A549 (cell line): ENCODE measurements around the gene LARP4. TPM values are rescaled to one million over a fixed set of nuclear protein-coding genes. Genes with fewer than 3 reads are reported as not detected.
"Not testable (repeated sequence)": the region's sequence is repeated elsewhere in the genome, so short reads cannot be mapped to it uniquely, and the experiment has no call there.

Experiments
- ATAC-seq, 2 experiments: fragments of 200-7000 bp in 1 of 2; fragments of >200 bp in 1 of 2; cut with Nextera tagmentation in 1 of 2; cut with Tn5 transposase in 1 of 2; 3 replicates each; pipeline versions ENCODE4 v1.8.0 to v1.9.1; 2018 to 2020; ENCODE audit warnings: mild to moderate bottlenecking in 1 of 2, moderate library complexity in 1 of 2
- CTCF ChIA-PET: fragments of 300-600 bp; sonication (Branson Sonifier 250); formaldehyde crosslinking; extraction: SDS; loops from one replicate; lab custom pipeline; 2021; ENCODE audit warnings: antibody characterized with exemption, inconsistent platforms; lab: Yijun Ruan, JAX
- POLR2A ChIA-PET: fragments of 350-600 bp; formaldehyde crosslinking; extraction: SDS; loops from one replicate; lab custom pipeline; 2021; ENCODE audit warnings: antibody characterized with exemption, inconsistent platforms; lab: Yijun Ruan, JAX
- DNase-seq, 2 experiments: peaks; one replicate each; pipeline versions ENCODE4 v3.0.0 to v3.0.0-alpha.2; 2011 to 2016; ENCODE audit warnings: low read depth in 1 of 2, low spot score in 1 of 2
- FAIRE-seq: peaks from 2 replicates; lab custom pipeline; 2011; peaks lifted over from hg19 to GRCh38; lab: Jason Lieb, UNC
- H3K27ac ChIP-seq, 2 experiments: fragments of >200 bp; sonication (Bioruptor Twin); formaldehyde crosslinking; 3 replicates each; pipeline ENCODE4 v1.5.1; 2016 to 2017
- H3K4me1 ChIP-seq: fragments of >200 bp; sonication (Bioruptor Twin); formaldehyde crosslinking; 3 replicates; pipeline ENCODE4 v1.6.1; 2016
- H3K4me2 ChIP-seq: fragments of >200 bp; sonication (Bioruptor Twin); formaldehyde crosslinking; 3 replicates; pipeline ENCODE4 v1.6.1; 2016
- H3K4me3 ChIP-seq: fragments of >200 bp; sonication (Bioruptor Twin); formaldehyde crosslinking; 3 replicates; pipeline ENCODE4 v1.5.1; 2016
- H3K9me3 ChIP-seq: fragments of >200 bp; sonication (Bioruptor Twin); formaldehyde crosslinking; 3 replicates; pipeline ENCODE4 v1.6.1; 2016
- BCL3 ChIP-seq: fragments of >200 bp; sonication (Bioruptor Twin); formaldehyde crosslinking; IDR thresholded peaks from 3 replicates; pipeline ENCODE4 v1.6.1; 2016
- CEBPB ChIP-seq, 2 experiments: fragments of >200 bp in 1 of 2; sonication (Bioruptor Twin) in 1 of 2; formaldehyde crosslinking in 1 of 2; IDR thresholded peaks; 2 replicates each; pipeline ENCODE4 v1.6.1; 2012 to 2016
- CHD2 ChIP-seq: fragments of 150-350 bp; IDR thresholded peaks from 2 replicates; pipeline ENCODE4 v1.6.1; 2014; ENCODE audit warnings: low read length; ENCODE audit not compliant: partially characterized antibody
- ESRRA ChIP-seq: fragments of 150-350 bp; IDR thresholded peaks from 2 replicates; pipeline ENCODE4 v1.6.1; 2014; ENCODE audit warnings: mild to moderate bottlenecking, low read length, borderline replicate concordance
- FOSB ChIP-seq: fragments of 250-450 bp; sonication (Bioruptor Pico); IDR thresholded peaks from 2 replicates; pipeline ENCODE4 v1.5.0; 2020; ENCODE audit warnings: mild to moderate bottlenecking, moderate library complexity
- FOSL2 ChIP-seq, 2 experiments: fragments of 450-650 bp in 1 of 2; fragments of >200 bp in 1 of 2; sonication (Bioruptor Twin) in 1 of 2; formaldehyde crosslinking; IDR thresholded peaks; 2 replicates each; pipeline versions ENCODE4 v1.5.0 to v1.6.1; 2016 to 2020; ENCODE audit warnings: mild to moderate bottlenecking in 1 of 2, moderate library complexity in 1 of 2
- GATA3 ChIP-seq: IDR thresholded peaks from 2 replicates; pipeline ENCODE4 v1.6.1; 2012; ENCODE audit warnings: borderline replicate concordance
- HES2 ChIP-seq: fragments of >200 bp; sonication (Bioruptor Twin); formaldehyde crosslinking; IDR thresholded peaks from 2 replicates; pipeline ENCODE4 v1.6.1; 2016
- HOXA7 ChIP-seq: fragments of 250-450 bp; sonication (Bioruptor Pico); IDR thresholded peaks from 2 replicates; pipeline ENCODE4 v1.5.0; 2020; ENCODE audit warnings: mild to moderate bottlenecking, moderate library complexity
- JUNB ChIP-seq: fragments of >200 bp; sonication (Bioruptor Twin); formaldehyde crosslinking; IDR thresholded peaks from 2 replicates; pipeline ENCODE4 v1.6.1; 2016
- MAFK ChIP-seq: fragments of 450-650 bp; IDR thresholded peaks from 2 replicates; pipeline ENCODE4 v1.6.1; 2014; ENCODE audit not compliant: partially characterized antibody
- MAX ChIP-seq: IDR thresholded peaks from 2 replicates; pipeline ENCODE4 v1.6.1; 2012
- MAZ ChIP-seq: fragments of 150-350 bp; IDR thresholded peaks from 2 replicates; pipeline ENCODE4 v1.6.1; 2014; ENCODE audit warnings: antibody characterized with exemption, low read depth, low read length, borderline replicate concordance
- NPAS2 ChIP-seq: fragments of 250-450 bp; sonication (Bioruptor Pico); IDR thresholded peaks from 2 replicates; pipeline ENCODE4 v1.8.0; 2022; ENCODE audit warnings: mild to moderate bottlenecking, moderate library complexity, borderline replicate concordance
- PBX3 ChIP-seq: IDR thresholded peaks from 2 replicates; pipeline ENCODE4 v1.6.1; 2012
- PHF8 ChIP-seq: fragments of 200-600 bp; sonication (generic); IDR thresholded peaks from 2 replicates; pipeline ENCODE4 v1.6.1; 2016; ENCODE audit warnings: low read depth, mild to moderate bottlenecking, antibody characterized with exemption, moderate library complexity, borderline replicate concordance
- POLR2A ChIP-seq: IDR thresholded peaks from 2 replicates; pipeline ENCODE4 v1.6.1; 2012; ENCODE audit warnings: mild to moderate bottlenecking, low read length
- RCOR1 ChIP-seq: fragments of 150-350 bp; IDR thresholded peaks from 2 replicates; pipeline ENCODE4 v1.6.1; 2014; ENCODE audit warnings: antibody characterized with exemption, low read length, low read depth
- REST ChIP-seq: fragments of 200-600 bp; sonication (generic); IDR thresholded peaks from 2 replicates; pipeline ENCODE4 v1.6.1; 2016; ENCODE audit warnings: antibody characterized with exemption, mild to moderate bottlenecking, moderate library complexity
- RFX5 ChIP-seq: fragments of 450-650 bp; IDR thresholded peaks from 2 replicates; pipeline ENCODE4 v1.7.1; 2014; ENCODE audit warnings: antibody characterized with exemption, mild to moderate bottlenecking, moderate library complexity
- RNF2 ChIP-seq: fragments of 200-600 bp; sonication (generic); IDR thresholded peaks from 2 replicates; pipeline ENCODE4 v1.6.1; 2016; ENCODE audit warnings: low read depth, mild to moderate bottlenecking, antibody characterized with exemption, moderate library complexity, borderline replicate concordance
- ZFP36 ChIP-seq: fragments of 450-650 bp; IDR thresholded peaks from 2 replicates; pipeline ENCODE4 v1.6.1; 2014; ENCODE audit warnings: borderline replicate concordance; ENCODE audit not compliant: partially characterized antibody
- WGBS: methylation state at CpG from one replicate; pipeline ENCODE4 v1.1.6; 2017; ENCODE audit errors: missing lambda C conversion rate; 5-methylcytosine and 5-hydroxymethylcytosine counted together
- polyA plus RNA-seq, 4 experiments: library from polyadenylated mRNA; depleted of rRNA in 3 of 4; stranded (reverse); fragments of >200 nt; fragmentation: RNase III in 1 of 4; extraction: RNeasy Plus Mini Kit Qiagen cat#74134 plus additional on column Dnase treatment in 1 of 4; gene quantifications; 2 replicates in 3 of 4; 3 replicates in 1 of 4; pipeline ENCODE4 v1.2.3, GENCODE V29; 2011 to 2017

The LARP4 gene
- polyA plus RNA-seq, 2 of the 4 experiments (the other 2 are of a cell fraction) = 38.2 to 67.8 TPM

- Histone ChIP-seq H3K4me1 (no peaks in the 10 kb centered on the region), H3K27ac (no peak overlapping the region), H3K4me2 (no peak overlapping the region), H3K4me3 (no peak overlapping the region), H3K9me3 (no peaks in the 10 kb centered on the region)
- DNase-seq (no peak), ATAC-seq (no peak), FAIRE-seq (no peak)
- POLR2A ChIA-PET = no interaction called here
- CTCF ChIA-PET = interaction anchor here (0.6 to 1.1 kb wide), 2 partner anchors 14 to 1234 kb away, joined by 3 read pairs; no protein-coding TSS in a partner anchor
- 70% methylated on average over 5 of the region's 5 CpGs for WGBS
- no peak for TF ChIP-seq MAFK
- TF ChIP-seq MAZ = no peak
- no peak for TF ChIP-seq CEBPB (IDR thresholded peaks at IDR 0.05)
- TF ChIP-seq NPAS2 (CRISPR knock-in tag) = no peak
- no peak for TF ChIP-seq POLR2A
- no peak for TF ChIP-seq JUNB
- no peak for TF ChIP-seq RNF2
- no peak for TF ChIP-seq PBX3
- TF ChIP-seq ZFP36 = no peak
- TF ChIP-seq PHF8 = no peak
- TF ChIP-seq FOSB (CRISPR knock-in tag) = no peak
- TF ChIP-seq MAX = no peak
- no peak for TF ChIP-seq REST
- no peak for TF ChIP-seq FOSL2 (IDR thresholded peaks at IDR 0.05)
- TF ChIP-seq FOSL2 (CRISPR knock-in tag; IDR thresholded peaks at IDR 0.05) = no peak
- TF ChIP-seq CHD2 = no peak
- TF ChIP-seq ESRRA = no peak
- no peak for TF ChIP-seq RCOR1
- no peak for TF ChIP-seq GATA3
Observed at GRCh38 chr12:50363141-50363540, 37.5 kb upstream of the LARP4 start.

- no peak for ATAC-seq
- no peak overlapping the region for H3K27ac ChIP-seq
- TF ChIP-seq FOSB (CRISPR knock-in tag) = no peak
- no peak for TF ChIP-seq BCL3
- TF ChIP-seq MAFK = peak; percentile 57
- TF ChIP-seq POLR2A = no peak
- no peak for TF ChIP-seq HES2
- TF ChIP-seq RFX5 = no peak
- TF ChIP-seq FOSL2 (IDR thresholded peaks at IDR 0.05) = no peak
- TF ChIP-seq FOSL2 (CRISPR knock-in tag; IDR thresholded peaks at IDR 0.05) = no peak
- TF ChIP-seq HOXA7 (CRISPR knock-in tag) = no peak
- TF ChIP-seq, all 56 proteins: peak for 1
- POLR2A ChIA-PET = no interaction called here
- DNase-seq (no peak), FAIRE-seq (no peak)
- CTCF ChIA-PET = no interaction called here
- Histone ChIP-seq H3K4me1 (no peaks in the 10 kb centered on the region), H3K9me3 (no peaks in the 10 kb centered on the region), H3K4me3 (no peak overlapping the region), H3K4me2 (no peak overlapping the region)
- WGBS = 79% methylated on average over 9 of the region's 9 CpGs
Observed at GRCh38 chr12:50365709-50366406, 34.8 kb upstream of the LARP4 start.

GRCh38 chr12:50370672-50371071 lies 30.0 kb upstream of the LARP4 start:
- CTCF ChIA-PET, H3K4me1 ChIP-seq, POLR2A ChIA-PET, ATAC-seq, DNase-seq, H3K4me3 ChIP-seq, H3K4me2 ChIP-seq, H3K9me3 ChIP-seq, FAIRE-seq, H3K27ac ChIP-seq: not testable (repeated sequence)
- WGBS = 73% methylated on average over 7 of the region's 7 CpGs
